DMS79 (cell line): Measurements from ENCODE around the gene FUT1.
A peak's percentile ranks its signal among the peaks of the same experiment; 100 is the strongest.
"Not testable (repeated sequence)": the region's sequence is repeated elsewhere in the genome, so short reads cannot be mapped to it uniquely, and the experiment has no call there.

Source experiments
- DNase-seq: peaks from one replicate; lab custom pipeline; 2025; lab: John Stamatoyannopoulos, UW

Gene FUT1

DNA sequence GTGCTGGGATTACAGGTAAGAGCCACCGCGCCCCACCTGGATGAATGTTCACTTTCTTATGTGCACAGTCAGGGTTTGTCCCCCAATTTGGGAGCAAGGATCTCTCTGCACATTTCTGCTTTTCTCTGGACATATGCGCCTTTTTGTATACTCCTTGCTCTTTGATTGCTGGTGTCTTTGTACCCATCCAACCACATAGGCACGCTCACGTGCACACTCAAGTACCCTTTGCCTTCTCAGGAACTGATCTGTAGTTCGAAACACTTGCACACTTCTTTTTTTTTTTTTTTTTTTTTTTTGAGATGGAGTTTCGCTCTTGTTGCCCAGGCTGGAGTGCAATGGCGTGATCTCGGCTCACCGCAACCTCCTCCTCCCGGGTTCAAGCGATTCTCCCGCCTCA lies 34.3 kb downstream of the FUT1 start:
- DNase-seq: not testable (repeated sequence)

DNA sequence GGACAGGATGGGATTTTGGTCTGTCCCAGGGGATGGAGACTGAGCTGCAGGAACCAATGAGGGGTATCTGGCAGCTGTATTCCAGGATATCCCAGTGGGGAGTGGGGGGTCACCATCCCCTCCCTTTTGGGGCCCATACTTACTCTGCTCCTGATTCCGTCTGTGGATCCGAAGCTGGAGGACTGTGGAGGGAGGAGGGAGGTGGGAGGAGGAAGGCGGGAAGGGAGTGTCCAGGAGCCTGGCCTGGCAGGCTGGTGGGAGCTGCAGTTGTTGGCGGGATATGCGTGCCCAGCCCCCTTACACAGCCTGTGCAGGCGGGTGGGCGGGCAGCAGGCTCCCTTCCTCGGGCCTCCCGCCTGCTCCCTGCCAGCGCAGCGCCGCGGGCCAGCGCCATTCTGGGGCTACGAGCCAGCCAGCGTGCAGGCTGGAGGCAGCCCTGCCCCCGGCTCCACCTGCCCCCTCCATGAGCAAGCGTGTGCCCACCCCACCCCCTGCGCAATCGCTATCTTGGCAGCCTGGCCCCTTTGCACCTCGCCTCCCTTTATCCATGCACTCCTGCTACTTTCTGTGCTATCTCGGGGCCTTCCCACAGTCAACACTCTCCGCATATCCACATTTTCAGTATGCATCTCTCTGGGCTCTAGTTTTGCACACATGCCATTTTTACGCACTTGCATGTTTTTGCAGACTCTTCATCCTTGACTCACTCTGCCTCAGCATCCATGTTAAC lies 35.7 kb downstream of the FUT1 start:
- peak; percentile 78 for DNase-seq

DNA sequence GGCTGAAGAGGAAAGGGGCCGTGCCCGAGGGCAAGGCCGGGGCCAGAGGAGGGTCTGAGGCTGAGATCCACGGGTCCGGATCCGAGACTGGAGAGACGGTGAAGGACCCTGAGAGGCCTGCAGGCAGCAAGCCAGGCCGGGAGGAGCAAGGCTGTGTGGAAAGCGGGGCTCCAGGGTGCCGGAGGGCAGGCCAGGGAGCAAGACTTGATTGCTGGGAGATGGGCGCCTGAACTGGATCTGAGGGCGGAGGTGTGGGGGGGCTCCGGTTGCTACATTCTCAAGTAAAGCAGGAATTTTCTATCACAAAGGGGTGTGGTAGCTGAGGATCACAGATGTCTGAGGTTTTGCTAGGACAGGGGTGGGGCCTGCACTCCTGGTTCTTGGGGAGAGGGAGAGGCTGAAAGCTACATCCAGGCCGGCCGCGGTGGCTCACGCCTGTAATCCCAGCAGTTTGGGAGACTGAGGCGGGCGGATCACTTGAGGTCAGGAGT lies 36.7 kb downstream of the FUT1 start:
- peak; percentile 43 for DNase-seq

DNA sequence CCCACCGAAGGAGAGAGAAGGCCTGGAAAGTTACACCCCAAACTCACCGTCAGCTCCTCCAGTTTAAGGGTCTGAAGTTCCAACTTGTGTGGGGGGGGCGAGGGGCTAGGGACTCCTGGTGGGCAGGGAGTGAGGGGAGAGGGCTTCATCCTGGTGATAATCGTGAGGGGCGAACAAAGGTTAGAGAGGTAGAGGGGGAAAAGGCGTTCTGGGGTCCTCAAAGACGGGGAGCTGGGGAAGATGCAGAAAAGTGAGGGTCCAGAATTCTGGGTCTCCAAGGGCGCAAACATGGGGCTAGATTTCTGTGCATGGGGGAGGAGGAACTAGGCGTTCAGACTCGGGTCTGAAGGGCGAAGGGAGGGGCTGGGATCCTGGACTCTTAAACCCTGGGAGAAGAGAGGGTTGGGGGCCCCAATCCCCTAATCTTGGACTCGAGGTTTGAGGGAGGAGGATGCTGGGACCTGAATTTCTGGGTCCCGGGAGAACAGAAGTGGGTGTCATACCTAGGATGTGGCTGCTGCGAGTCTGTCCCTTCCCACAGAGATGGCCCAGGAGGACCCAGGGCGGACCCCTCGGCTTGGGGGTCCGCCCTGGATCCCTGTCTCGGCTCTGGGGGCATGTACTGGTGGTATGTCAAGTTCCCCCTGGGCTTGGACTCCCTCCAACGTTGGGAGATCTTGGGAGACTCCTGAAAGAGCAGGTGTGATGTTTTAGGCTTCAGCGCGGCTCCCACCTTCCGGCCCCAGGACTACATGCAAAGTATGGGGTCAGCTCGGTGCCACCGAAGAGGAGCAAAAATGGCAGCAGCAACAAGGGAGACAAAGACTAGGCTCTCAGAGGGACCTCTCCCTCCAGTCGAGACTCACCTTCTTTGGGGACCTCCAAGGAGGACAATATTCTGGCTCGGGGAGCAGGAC lies 37.4 kb downstream of the FUT1 start:
- peak; percentile 43 for DNase-seq

DNA sequence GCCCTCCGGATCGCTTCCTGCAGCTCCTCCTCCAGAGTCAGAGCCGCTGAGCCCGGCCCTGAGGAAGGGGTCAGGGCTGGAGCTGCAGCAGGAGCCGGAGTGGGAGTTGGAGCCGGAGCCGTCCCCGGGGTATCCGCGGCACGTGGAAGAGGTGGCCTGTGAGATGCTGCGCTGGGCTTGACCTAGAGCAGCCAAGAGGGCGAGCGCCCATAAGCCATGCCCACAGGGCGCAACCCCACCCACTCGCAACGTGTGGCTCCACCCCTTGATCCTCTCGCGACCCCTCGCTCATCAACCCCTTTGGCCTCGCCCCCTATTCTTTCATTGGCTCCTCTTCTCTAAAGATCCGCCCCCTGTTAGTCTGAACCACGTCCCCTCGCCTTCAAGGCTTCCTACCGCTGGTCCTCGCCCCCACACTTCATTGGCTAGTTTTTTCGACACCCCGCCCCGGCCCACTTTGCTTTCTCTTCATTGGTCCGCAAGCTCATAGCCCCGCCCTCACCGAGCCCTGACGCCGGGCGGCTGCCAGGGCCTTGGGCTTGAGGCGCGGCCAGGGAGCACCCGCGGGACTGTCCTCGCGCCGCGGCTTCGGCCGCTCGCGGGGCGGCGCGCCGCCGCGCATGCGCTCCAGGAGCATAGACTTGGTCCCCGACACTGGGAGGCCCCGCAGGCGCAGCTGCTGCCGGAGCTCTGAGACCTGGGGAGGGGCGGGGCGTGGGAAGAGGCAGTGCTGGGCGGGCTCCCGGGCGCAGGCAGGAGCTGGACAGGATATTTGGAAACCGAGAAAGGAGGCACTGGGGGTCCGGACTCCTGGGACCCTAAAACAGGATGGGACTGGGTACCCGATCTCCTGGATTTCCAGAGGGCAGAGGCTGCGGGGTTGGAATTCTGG lies 38.3 kb downstream of the FUT1 start:
- peak; percentile 99 for DNase-seq

DNA sequence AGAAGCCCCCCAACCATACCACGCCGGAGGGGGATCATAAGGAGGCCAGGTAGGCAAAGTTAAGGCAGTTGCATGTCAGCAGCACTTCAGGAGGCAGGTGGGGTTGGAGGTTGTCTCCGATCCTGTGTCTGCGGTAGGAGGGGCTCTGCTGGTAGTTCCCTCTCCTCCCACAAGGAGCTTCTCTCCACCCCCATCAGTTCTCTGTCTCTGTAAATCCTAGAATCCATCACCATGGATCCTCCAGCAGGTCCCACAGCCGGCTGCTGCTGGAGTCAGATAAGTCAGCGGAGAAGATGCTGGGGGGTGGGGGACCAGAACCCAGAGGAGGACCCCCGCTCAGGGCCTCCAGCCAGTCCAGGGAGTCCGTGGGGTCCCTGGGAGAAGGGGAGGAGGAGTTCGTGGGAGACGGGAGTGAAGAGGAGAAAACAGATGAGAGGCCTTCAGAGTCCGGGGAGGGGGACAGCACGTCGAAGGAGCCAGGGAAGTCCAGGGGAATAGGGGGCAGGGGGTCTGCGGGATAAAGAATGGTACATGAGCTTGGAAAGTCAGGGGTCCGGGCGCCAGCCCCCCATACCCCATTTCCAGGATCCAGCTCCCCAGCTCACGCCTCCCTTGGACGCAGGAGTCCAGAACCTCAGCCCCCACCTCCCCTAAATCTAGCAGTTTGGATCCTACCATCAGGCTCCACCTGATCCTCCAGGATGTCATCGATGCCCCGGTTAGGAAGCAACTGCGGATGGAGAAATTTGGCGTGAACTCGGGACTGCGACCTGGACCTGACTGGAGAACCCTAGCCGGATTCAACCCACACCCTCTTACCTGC lies 39.2 kb downstream of the FUT1 start:
- DNase-seq: no peak

DNA sequence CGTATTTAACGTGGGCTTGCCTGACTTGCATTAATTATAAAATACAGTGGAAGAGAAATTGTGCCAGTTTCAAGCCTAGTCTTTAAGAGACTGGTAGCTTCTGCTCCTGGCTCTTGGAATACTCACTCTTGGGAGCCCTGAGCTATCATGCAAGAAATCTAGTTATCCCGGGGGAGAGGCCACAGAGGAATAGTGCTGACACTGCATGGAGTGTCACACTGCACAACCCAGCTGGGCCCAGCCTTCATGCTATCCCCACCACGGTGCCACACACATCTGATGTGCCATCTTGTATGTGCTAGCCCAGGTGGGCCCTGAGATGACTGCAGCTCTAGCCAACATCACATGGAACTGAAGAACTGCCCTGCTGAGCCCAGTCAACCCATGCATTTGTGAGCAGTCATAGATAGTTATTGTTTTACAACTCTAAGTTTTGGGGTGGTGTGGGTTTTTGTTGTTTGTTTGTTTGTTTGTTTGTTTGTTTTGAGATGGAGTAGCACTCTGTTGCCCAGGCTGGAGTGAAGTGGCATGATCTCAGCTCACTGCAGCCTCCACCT lies 41.3 kb downstream of the FUT1 start:
- no peak for DNase-seq

DNA sequence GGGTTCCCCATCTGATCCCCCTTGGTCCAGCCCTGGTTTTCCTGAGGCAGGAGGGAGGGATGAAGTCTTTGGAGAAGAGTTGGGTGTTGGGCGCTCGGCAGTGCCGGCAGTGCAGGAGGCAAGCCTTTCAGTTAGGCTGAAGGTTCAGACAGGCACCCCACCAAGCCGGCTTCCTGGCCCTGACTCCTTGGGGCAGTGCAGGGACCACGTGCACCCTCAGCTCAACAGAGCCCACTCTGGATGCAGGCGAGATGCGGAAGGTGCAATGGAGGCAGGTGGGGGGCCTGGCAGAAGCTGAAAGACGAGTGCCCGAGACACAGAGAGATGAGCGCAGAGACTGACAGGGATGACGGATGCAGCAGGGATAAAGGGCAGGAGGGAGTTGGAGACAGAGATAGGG lies 44.0 kb downstream of the FUT1 start:
- no peak for DNase-seq

DNA sequence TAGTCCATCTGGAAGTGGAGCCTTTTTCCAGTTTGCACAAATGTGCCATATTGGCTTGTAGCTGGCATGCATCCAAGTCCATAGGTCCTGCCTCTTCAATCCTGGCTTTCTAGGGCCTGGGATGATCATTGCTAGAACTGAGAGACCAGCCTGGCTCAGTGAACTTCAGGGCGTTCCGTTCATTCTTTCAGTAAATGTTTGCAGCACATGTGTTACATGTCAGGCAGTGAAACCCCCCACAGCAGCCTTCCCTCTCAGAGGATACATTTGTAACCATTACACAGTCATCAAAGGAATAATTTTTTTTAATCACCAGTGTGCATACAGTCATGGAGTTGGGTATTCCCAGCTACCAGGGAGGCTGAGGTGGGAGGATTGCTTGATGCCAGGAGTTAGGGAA lies 47.0 kb downstream of the FUT1 start:
- DNase-seq: no peak

DNA sequence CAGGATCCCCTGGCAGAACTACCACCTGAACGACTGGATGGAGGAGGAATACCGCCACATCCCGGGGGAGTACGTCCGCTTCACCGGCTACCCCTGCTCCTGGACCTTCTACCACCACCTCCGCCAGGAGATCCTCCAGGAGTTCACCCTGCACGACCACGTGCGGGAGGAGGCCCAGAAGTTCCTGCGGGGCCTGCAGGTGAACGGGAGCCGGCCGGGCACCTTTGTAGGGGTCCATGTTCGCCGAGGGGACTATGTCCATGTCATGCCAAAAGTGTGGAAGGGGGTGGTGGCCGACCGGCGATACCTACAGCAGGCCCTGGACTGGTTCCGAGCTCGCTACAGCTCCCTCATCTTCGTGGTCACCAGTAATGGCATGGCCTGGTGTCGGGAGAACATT lies 49.1 kb downstream of the FUT1 start:
- no peak for DNase-seq

DNA sequence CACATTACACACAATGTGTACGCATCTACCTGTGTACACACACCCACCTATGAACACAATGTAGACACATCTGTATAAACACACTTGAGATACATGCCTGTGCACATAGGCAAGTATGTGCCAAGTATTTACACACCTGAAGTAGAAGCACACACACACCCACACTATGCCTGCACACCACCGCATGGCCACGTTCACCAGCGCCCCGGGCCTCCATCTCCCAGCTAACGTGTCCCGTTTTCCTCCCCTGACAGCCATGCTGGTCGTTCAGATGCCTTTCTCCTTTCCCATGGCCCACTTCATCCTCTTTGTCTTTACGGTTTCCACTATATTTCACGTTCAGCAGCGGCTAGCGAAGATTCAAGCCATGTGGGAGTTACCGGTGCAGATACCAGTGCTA lies 49.7 kb downstream of the FUT1 start:
- DNase-seq: no peak

DNA sequence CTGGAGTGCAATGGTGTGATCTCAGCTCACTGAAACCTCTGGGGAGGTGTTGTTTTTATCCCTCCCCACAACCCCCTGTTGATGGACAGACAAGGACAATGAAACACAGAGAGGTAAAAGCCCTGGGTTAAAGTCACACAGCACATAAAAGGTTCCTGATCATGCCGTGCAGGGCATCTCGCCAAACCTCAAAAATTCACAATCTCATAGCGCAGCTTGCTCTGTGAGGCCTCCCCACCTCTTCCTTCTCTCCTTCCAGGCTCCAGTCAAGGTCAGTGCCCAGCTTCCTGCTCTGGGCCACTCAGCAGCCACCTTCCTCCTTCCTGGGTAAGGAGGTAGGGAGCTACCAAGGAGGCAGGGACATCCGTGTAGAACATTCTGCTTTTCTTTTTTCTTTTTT lies 54.4 kb downstream of the FUT1 start:
- peak; percentile 22 for DNase-seq
